NCI-H1048 (cell line): Measurements from ENCODE around the gene CSNK2A1.

ENCODE experiments used
- DNase-seq: peaks from one replicate; lab custom pipeline; 2025; lab: John Stamatoyannopoulos, UW

The CSNK2A1 gene

GRCh38 chr20:430091-430999 lies 113.2 kb downstream of the CSNK2A1 start:
- no peak for DNase-seq

DNA sequence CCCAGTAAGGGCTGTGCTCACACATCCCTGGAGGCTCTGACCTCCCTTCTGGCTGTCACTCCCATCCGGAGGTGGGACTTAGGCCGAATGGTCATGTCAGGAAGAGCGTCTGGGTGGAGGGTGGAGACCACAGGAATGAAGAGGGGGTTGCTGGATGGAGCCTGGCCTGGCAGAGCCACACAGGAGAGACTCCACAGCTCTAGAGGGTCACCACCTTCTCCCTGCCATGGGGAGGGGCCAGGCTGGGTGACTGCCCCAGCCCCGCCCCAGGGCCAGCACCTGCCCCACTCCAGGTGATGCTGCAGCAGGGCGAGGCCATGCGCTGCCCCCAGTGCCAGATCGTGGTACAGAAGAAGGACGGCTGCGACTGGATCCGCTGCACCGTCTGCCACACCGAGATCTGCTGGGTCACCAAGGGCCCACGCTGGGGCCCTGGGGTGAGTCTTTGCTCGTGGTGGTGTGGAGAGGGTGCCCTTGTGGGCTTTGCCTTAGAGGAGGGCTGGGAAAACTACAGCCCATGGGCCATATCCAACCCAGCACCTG lies 114.9 kb downstream of the CSNK2A1 start:
- no peak for DNase-seq

GRCh38 chr20:427849-428657 lies 115.5 kb downstream of the CSNK2A1 start:
- DNase-seq: no peak

- DNase-seq: no peak
Measured at GRCh38 chr20:427401-427800, 116.2 kb downstream of the CSNK2A1 start.

DNA sequence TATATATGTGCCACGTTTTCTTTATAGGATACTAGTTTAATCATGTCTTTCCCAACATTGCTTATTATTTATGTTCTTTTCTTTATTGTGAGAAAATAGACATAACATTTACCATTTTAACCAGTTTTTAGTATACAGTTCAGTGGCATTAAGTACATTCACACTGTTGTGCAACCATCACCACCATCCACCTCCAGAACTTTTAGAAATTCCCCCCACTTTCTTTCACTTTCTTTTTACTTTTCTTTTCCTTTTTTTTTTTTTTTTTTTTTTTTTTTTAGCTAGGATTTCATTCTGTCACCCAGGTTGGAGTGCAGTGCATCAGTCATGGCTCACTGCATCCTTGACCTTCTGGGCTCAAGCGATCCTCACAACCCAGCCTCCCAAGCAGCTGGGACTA lies 117.0 kb downstream of the CSNK2A1 start:
- DNase-seq: no peak
